ENCODE data around the gene RBM17. TPM values are rescaled to one million over a fixed set of nuclear protein-coding genes. Genes with fewer than 3 reads are reported as not detected.

Gene RBM17
- total RNA-seq, 1 experiment from 2014 or later = 160 TPM

DNA sequence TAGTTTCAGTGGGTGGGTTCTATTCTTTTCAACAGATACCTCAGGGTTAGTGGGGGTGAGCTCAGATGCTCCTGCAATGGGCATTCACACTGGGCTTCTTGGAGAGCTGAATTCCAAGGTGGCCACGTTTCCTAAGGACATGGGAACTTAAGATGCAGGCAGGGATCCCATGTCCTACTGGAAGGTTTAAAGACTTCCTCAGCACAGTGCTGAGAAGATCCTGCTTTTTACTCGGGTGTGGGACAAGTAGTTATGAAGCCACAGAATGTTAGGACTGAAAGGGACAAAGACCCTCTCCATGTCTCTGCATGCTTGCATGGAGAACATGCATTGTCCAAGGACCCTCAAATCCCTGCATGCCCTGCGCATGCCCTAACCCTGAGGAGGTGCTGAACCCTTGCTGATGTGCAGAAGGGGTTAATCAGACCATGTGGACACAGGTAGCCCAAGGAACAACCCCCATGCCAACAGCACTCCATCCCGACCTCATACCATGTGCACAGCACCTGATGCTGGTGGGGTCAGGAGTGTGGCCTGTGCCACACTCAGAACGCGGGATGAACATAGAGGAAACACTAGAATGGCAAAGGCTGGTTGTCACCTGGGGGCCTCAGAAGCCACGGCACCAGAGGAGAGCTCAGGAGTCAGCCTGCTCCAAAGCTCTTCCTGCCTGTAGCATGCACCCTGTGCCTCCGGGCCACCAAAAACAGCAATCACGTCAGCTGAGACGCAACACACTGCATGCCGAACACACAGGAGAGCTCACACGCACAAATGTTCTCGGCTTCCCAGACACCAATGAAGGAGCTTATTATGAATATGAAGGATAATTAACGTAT lies 41.8 kb upstream of the RBM17 start:
- Mint-ChIP-seq H3K4me3 (no peak overlapping the region), H3K9me3 (no peaks in the 10 kb centered on the region), H3K27me3 (ENCODE audit: low read depth) (no peaks in the 10 kb centered on the region), H3K36me3 (no peaks in the 10 kb centered on the region), H3K4me1 (peaks cover 7% of the 10 kb centered on the region), H3K27ac (no peak overlapping the region)
- DNase-seq (ENCODE audit: low spot score) (no peak), ATAC-seq (no peak)
- ChIA-PET POLR2A (no interaction called here), CTCF (no interaction called here)
- TF ChIP-seq, protein P1, sequence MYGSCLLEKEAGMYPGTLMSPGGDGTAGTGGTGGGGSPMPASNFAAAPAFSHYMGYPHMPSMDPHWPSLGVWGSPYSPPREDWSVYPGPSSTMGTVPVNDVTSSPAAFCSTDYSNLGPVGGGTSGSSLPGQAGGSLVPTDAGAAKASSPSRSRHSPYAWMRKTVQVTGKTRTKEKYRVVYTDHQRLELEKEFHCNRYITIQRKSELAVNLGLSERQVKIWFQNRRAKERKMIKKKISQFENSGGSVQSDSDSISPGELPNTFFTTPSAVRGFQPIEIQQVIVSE (CRISPR knock-in tag; IDR thresholded peaks at IDR 0.05; ENCODE audit: borderline replicate concordance) = no peak
- TF ChIP-seq, protein P2, sequence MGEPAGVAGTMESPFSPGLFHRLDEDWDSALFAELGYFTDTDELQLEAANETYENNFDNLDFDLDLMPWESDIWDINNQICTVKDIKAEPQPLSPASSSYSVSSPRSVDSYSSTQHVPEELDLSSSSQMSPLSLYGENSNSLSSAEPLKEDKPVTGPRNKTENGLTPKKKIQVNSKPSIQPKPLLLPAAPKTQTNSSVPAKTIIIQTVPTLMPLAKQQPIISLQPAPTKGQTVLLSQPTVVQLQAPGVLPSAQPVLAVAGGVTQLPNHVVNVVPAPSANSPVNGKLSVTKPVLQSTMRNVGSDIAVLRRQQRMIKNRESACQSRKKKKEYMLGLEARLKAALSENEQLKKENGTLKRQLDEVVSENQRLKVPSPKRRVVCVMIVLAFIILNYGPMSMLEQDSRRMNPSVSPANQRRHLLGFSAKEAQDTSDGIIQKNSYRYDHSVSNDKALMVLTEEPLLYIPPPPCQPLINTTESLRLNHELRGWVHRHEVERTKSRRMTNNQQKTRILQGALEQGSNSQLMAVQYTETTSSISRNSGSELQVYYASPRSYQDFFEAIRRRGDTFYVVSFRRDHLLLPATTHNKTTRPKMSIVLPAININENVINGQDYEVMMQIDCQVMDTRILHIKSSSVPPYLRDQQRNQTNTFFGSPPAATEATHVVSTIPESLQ (CRISPR knock-in tag; IDR thresholded peaks at IDR 0.05) = no peak
- TF ChIP-seq, protein P3, sequence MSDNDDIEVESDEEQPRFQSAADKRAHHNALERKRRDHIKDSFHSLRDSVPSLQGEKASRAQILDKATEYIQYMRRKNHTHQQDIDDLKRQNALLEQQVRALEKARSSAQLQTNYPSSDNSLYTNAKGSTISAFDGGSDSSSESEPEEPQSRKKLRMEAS (CRISPR knock-in tag; IDR thresholded peaks at IDR 0.05) = no peak
- no peak for TF ChIP-seq KAT7 (CRISPR knock-in tag; IDR thresholded peaks at IDR 0.05; ENCODE audit: borderline replicate concordance)

DNA sequence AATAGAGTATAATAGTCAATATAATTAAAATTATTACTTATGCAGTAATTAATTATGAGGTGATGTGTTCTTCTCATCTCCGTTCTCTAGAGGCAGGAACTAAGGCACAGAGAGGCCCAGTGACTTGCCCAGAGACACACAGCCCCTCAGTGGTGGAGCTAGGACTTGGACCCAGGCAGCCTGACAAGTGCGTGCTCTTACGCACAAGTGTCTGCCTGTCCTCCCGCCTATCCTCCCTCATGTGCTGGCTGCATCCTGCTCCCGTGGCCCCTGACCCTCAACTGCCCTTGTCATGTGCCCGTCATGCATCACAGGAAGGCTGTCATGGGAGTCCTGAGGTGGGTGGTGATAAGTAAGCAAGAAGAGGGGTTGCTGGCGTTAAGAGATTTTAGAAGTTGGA lies 41.0 kb upstream of the RBM17 start:
- H3K27me3 Mint-ChIP-seq (ENCODE audit: low read depth) = no peaks in the 10 kb centered on the region
- no peak overlapping the region for H3K27ac Mint-ChIP-seq
- ATAC-seq = no peak
- H3K4me1 Mint-ChIP-seq = peaks cover 7% of the 10 kb centered on the region
- no peak overlapping the region for H3K4me3 Mint-ChIP-seq
- POLR2A ChIA-PET = no interaction called here
- DNase-seq (ENCODE audit: low spot score) = no peak
- no peaks in the 10 kb centered on the region for H3K36me3 Mint-ChIP-seq
- TF ChIP-seq GTF2I (CRISPR knock-in tag; conservative IDR thresholded peaks at IDR 0.05) (no peak), GABPB1 (CRISPR knock-in tag; IDR thresholded peaks at IDR 0.05) (no peak), MXD4 (CRISPR knock-in tag; IDR thresholded peaks at IDR 0.05; ENCODE audit: borderline replicate concordance) (no peak), FOXK1 (CRISPR knock-in tag; IDR thresholded peaks at IDR 0.05) (no peak), TCF7 (CRISPR knock-in tag; IDR thresholded peaks at IDR 0.05; ENCODE audit: low read depth) (no peak), JAZF1 (CRISPR knock-in tag; IDR thresholded peaks at IDR 0.05) (no peak), SMAD4 (CRISPR knock-in tag; IDR thresholded peaks at IDR 0.05) (no peak), CREB1 (CRISPR knock-in tag; IDR thresholded peaks at IDR 0.05) (no peak), PRRX2 (CRISPR knock-in tag; IDR thresholded peaks at IDR 0.05) (no peak), NFATC4 (CRISPR knock-in tag; IDR thresholded peaks at IDR 0.05) (no peak), ZNF396 (CRISPR knock-in tag; IDR thresholded peaks at IDR 0.05; ENCODE audit: borderline replicate concordance) (no peak), CBFB (CRISPR knock-in tag; IDR thresholded peaks at IDR 0.05; ENCODE audit: low read depth) (no peak), ELF4 (CRISPR knock-in tag; IDR thresholded peaks at IDR 0.05; ENCODE audit: low read depth) (no peak)
- TF ChIP-seq, protein P4, sequence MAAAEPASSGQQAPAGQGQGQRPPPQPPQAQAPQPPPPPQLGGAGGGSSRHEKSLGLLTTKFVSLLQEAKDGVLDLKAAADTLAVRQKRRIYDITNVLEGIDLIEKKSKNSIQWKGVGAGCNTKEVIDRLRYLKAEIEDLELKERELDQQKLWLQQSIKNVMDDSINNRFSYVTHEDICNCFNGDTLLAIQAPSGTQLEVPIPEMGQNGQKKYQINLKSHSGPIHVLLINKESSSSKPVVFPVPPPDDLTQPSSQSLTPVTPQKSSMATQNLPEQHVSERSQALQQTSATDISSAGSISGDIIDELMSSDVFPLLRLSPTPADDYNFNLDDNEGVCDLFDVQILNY (CRISPR knock-in tag; IDR thresholded peaks at IDR 0.05) = no peak
- TF ChIP-seq, protein P5, sequence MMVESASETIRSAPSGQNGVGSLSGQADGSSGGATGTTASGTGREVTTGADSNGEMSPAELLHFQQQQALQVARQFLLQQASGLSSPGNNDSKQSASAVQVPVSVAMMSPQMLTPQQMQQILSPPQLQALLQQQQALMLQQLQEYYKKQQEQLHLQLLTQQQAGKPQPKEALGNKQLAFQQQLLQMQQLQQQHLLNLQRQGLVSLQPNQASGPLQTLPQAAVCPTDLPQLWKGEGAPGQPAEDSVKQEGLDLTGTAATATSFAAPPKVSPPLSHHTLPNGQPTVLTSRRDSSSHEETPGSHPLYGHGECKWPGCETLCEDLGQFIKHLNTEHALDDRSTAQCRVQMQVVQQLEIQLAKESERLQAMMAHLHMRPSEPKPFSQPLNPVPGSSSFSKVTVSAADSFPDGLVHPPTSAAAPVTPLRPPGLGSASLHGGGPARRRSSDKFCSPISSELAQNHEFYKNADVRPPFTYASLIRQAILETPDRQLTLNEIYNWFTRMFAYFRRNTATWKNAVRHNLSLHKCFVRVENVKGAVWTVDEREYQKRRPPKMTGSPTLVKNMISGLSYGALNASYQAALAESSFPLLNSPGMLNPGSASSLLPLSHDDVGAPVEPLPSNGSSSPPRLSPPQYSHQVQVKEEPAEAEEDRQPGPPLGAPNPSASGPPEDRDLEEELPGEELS (CRISPR knock-in tag; IDR thresholded peaks at IDR 0.05) = no peak
- TF ChIP-seq, protein P6, sequence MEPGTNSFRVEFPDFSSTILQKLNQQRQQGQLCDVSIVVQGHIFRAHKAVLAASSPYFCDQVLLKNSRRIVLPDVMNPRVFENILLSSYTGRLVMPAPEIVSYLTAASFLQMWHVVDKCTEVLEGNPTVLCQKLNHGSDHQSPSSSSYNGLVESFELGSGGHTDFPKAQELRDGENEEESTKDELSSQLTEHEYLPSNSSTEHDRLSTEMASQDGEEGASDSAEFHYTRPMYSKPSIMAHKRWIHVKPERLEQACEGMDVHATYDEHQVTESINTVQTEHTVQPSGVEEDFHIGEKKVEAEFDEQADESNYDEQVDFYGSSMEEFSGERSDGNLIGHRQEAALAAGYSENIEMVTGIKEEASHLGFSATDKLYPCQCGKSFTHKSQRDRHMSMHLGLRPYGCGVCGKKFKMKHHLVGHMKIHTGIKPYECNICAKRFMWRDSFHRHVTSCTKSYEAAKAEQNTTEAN (CRISPR knock-in tag; IDR thresholded peaks at IDR 0.05) = no peak
- TF ChIP-seq, protein P7, sequence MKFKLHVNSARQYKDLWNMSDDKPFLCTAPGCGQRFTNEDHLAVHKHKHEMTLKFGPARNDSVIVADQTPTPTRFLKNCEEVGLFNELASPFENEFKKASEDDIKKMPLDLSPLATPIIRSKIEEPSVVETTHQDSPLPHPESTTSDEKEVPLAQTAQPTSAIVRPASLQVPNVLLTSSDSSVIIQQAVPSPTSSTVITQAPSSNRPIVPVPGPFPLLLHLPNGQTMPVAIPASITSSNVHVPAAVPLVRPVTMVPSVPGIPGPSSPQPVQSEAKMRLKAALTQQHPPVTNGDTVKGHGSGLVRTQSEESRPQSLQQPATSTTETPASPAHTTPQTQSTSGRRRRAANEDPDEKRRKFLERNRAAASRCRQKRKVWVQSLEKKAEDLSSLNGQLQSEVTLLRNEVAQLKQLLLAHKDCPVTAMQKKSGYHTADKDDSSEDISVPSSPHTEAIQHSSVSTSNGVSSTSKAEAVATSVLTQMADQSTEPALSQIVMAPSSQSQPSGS (CRISPR knock-in tag; IDR thresholded peaks at IDR 0.05; ENCODE audit: borderline replicate concordance, low read depth) = no peak
- TF ChIP-seq, protein P8, sequence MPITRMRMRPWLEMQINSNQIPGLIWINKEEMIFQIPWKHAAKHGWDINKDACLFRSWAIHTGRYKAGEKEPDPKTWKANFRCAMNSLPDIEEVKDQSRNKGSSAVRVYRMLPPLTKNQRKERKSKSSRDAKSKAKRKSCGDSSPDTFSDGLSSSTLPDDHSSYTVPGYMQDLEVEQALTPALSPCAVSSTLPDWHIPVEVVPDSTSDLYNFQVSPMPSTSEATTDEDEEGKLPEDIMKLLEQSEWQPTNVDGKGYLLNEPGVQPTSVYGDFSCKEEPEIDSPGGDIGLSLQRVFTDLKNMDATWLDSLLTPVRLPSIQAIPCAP (CRISPR knock-in tag; IDR thresholded peaks at IDR 0.05) = no peak
- CTCF ChIA-PET = no interaction called here
- H3K9me3 Mint-ChIP-seq = no peaks in the 10 kb centered on the region
